ENCODE results near the gene NDUFAB1. TPM values are rescaled to one million over a fixed set of nuclear protein-coding genes. Genes with fewer than 3 reads are reported as not detected.
"Not testable (repeated sequence)": the region's sequence is repeated elsewhere in the genome, so short reads cannot be mapped to it uniquely, and the experiment has no call there.

Gene NDUFAB1
- total RNA-seq (10 to 100 TPM; 27.0 to 30.8 TPM), total RNA-seq (14.5 to 43.9 reads per million in 2 donors)

GRCh38 chr16:23595951-23596720, at the start of gene NDUFAB1:
Gene NDUFAB1 (minus strand): TSS chr16:23596316. CDS start chr16:23596290, 26 bp downstream.
- ATAC-seq (peak; percentile 99), DNase-seq (peak; percentile 84 to 95 (median 89))
- Mint-ChIP-seq H3K27me3 (no peaks in the 10 kb centered on the region), H3K27ac (peak within 1 kb of the TSS; percentile 63), H3K4me3 (peak within 1 kb of the TSS; percentile 84), H3K4me1 (peaks cover 20% of the 10 kb centered on the region), H3K36me3 (ENCODE audit: low read depth) (peaks cover 7% of the 10 kb centered on the region)
- no peaks in the 10 kb centered on the region for H3K9me3 ChIP-seq (ENCODE audit: control insufficient read depth, low read length, poor library complexity, severe bottlenecking)

DNA sequence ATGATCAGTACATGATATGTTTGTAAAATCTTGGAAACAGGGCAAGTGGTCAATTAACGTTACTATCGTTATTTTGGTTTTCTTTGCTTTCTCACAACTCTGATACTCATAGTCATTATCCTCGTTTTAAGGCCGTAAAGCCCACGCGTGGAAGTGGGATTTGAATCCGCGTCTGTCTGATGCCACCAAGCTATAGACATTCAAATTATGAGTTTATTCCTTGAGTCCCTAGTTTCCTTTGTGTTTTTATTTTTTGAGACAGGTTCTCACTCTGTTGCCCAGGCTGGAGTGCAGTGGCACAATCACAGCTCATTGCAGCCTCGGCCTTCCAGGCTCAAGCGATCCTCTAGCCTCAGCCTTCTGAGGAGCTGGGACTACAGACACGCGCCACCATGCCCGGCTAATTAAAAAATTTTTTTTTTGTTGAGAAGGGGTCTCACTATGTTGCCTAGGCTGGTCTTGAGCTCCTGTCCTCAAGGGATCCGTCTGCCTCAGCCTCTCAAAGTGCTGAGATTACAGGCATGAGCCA, 46.2 kb upstream of the NDUFAB1 start:
- peaks cover 39% of the 10 kb centered on the region for H3K4me1 Mint-ChIP-seq
- peaks cover 9% of the 10 kb centered on the region for H3K36me3 Mint-ChIP-seq (ENCODE audit: low read depth)
- H3K27me3 Mint-ChIP-seq, result no peaks in the 10 kb centered on the region
- peak overlapping the region; percentile 96 for H3K4me3 Mint-ChIP-seq
- no peaks in the 10 kb centered on the region for H3K9me3 ChIP-seq (ENCODE audit: control insufficient read depth, low read length, poor library complexity, severe bottlenecking)
- ATAC-seq (no peak), DNase-seq (no peak)
- H3K27ac Mint-ChIP-seq, result peak overlapping the region; percentile 96

DNA sequence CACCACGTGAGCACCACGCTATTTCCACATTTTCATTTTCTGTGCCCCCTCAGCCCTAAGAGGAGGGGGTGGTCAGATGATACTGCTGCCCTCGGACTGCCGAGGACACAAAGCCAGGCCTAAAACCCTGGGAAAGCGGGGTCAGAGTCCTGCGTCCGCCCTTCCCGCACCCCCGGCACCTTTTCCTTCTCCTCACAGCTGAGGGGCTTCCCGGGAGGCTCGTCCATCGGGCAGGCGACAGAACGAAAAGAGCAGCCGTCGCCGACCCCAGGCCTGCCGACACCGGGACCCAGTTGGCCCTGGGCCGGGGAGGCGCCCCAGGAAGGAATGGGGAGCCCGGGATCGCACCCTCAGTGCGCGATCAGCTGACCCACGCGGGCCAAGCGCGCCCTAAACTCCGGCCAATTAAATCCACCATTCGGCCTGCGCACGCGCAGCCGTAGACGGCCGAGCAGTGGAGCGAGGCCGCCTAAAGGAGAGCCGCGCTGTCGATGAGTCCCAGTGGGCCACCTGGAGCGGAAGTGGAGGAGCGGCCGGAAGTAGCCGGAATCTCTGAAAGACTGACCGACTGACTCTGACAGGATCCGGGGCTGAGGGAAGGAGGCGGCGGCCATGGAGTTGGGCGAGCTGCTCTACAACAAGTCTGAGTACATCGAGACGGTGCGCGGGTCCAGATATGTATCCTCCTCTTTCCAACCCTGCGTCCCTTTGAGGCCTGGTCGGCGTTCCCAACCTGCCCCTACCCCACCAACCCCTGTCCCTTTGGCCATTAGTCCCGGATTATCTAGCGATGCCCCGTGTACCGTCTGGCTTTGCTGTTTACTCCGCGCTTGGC, 45.0 kb upstream of the NDUFAB1 start, which contains the start of the genes DCTN5 and PALB2:
Gene DCTN5, plus strand, starts transcription at position 536 of the 835 bp plus-strand sequence. Its CDS starts 77 bp downstream, at position 613.
Gene PALB2, minus strand, starts transcription at position 380 of the 835 bp plus-strand sequence. Its CDS starts 153 bp downstream, at position 227.
- H3K27me3 Mint-ChIP-seq, result no peaks in the 10 kb centered on the region
- peak; percentile 61 to 76 (median 73) for DNase-seq
- peak within 1 kb of the TSS; percentile 96 for H3K4me3 Mint-ChIP-seq
- peak; percentile 98 for ATAC-seq
- peaks cover 35% of the 10 kb centered on the region for H3K4me1 Mint-ChIP-seq
- peaks cover 8% of the 10 kb centered on the region for H3K36me3 Mint-ChIP-seq (ENCODE audit: low read depth)
- H3K9me3 ChIP-seq (ENCODE audit: control insufficient read depth, low read length, poor library complexity, severe bottlenecking), result no peaks in the 10 kb centered on the region
- H3K27ac Mint-ChIP-seq, result peak within 1 kb of the TSS; percentile 96

- ATAC-seq (no peak), DNase-seq (no peak)
- peaks cover 9% of the 10 kb centered on the region for H3K36me3 Mint-ChIP-seq (ENCODE audit: low read depth)
- H3K27ac Mint-ChIP-seq, result peak overlapping the region; percentile 96
- no peaks in the 10 kb centered on the region for H3K27me3 Mint-ChIP-seq
- H3K4me1 Mint-ChIP-seq, result peaks cover 30% of the 10 kb centered on the region
- H3K9me3 ChIP-seq (ENCODE audit: control insufficient read depth, low read length, poor library complexity, severe bottlenecking), result no peaks in the 10 kb centered on the region
- peak overlapping the region; percentile 96 for H3K4me3 Mint-ChIP-seq
Observed at GRCh38 chr16:23640615-23640930, 44.5 kb upstream of the NDUFAB1 start.

DNA sequence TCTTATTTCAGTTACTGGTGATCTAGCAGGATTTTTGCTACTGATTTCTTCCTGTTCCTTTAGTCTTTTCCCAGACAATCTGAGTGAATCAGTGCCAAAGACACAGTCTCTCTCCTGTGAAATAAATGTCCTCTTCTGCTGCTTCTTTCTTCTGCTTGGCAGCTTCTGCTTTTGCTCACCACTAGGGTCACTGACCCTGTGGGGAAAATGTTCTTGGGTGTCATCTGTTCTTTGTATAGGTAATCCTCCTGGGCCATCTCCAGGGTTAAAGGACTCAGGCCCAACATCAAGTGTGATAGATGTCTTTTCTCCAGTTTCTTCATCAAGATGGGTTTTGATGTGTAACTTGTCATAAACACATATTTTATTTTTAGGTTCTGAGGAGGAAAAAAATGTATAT, 39.8 kb upstream of the NDUFAB1 start:
- DNase-seq (no peak), ATAC-seq (no peak)
- H3K36me3 Mint-ChIP-seq (ENCODE audit: low read depth), result peaks cover 5% of the 10 kb centered on the region
- no peaks in the 10 kb centered on the region for H3K27me3 Mint-ChIP-seq
- H3K4me3 Mint-ChIP-seq, result no peak overlapping the region
- H3K4me1 Mint-ChIP-seq, result peaks cover 15% of the 10 kb centered on the region
- peak overlapping the region; percentile 39 for H3K27ac Mint-ChIP-seq
- H3K9me3 ChIP-seq (ENCODE audit: control insufficient read depth, low read length, poor library complexity, severe bottlenecking), result no peaks in the 10 kb centered on the region

DNA sequence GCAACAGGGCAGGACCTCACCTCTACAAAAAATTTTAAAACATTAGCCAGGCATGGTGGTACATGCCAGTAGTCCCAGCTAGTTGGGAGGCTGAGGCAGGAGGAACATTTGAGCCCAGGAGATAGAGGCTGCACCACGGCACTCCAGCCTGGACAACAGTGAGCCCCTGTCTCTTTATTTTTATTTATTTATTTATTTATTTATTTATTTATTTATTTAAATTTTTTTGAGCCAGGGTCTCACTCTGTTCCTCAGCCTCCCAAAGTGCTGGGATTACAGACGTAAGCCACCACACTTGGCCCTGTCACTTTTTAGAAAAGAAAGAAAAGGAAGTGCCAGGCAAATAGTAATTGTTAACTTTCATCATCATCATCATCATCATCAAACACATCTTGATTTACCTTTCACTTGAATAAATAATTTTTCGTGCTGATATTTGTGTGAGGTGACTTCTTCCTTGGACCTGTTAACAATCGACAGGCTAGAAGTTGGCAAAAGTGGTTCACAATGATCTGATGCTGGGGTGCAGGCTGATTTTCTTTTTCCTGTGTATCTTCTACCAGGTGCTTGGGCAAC, 38.4 kb upstream of the NDUFAB1 start:
- peaks cover 5% of the 10 kb centered on the region for H3K36me3 Mint-ChIP-seq (ENCODE audit: low read depth)
- no peaks in the 10 kb centered on the region for H3K27me3 Mint-ChIP-seq
- DNase-seq (no peak), ATAC-seq (no peak)
- no peak overlapping the region for H3K27ac Mint-ChIP-seq
- peaks cover 9% of the 10 kb centered on the region for H3K4me1 Mint-ChIP-seq
- no peak overlapping the region for H3K4me3 Mint-ChIP-seq
- H3K9me3 ChIP-seq (ENCODE audit: control insufficient read depth, low read length, poor library complexity, severe bottlenecking), result no peaks in the 10 kb centered on the region

DNA sequence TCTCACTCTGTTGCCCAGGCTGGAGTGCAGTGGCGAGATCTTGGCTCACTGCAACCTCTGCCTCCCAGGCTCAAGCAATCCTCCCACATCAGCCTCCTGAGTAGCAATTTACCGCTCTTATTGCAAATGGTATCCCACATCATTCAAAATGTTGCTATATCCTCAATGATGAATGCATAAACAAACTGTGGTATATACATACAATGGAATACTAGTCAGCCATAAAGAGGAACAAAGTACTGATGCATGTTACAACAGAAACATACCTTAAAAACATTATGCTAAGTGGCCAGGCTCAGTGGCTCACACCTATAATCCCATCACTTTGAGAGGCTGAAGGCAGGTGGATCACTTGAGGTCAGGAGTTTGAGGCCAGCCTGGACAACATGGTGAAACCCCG, 35.8 kb upstream of the NDUFAB1 start:
- H3K9me3 ChIP-seq (ENCODE audit: control insufficient read depth, low read length, poor library complexity, severe bottlenecking); H3K4me1 Mint-ChIP-seq; ATAC-seq; H3K27me3 Mint-ChIP-seq; DNase-seq; H3K4me3 Mint-ChIP-seq; H3K27ac Mint-ChIP-seq; H3K36me3 Mint-ChIP-seq (ENCODE audit: low read depth): not testable (repeated sequence)

DNA sequence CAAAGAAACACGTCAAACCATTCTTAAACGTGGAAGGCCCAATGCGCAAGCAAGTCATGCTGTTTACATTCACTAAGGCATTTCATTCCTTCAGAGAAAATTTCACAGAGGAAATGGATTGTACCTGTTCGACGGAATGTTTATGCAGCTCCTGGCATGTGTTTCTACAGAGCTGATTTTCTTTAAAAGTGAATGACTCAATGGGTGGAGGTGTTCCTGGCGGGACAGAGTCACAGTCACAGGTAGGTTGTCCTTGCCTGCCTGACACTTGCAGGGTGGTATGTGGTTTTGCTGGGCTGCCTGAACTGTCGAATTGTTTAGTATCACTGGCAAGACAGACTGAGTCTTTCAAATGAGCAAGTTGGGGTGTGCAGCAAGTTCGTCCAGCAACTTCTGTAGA, 33.4 kb upstream of the NDUFAB1 start:
- no peak overlapping the region for H3K4me3 Mint-ChIP-seq
- H3K4me1 Mint-ChIP-seq, result peaks cover 4% of the 10 kb centered on the region
- H3K27ac Mint-ChIP-seq, result no peak overlapping the region
- ATAC-seq, result no peak
- H3K27me3 Mint-ChIP-seq, result no peaks in the 10 kb centered on the region
- H3K36me3 Mint-ChIP-seq (ENCODE audit: low read depth), result peaks cover 3% of the 10 kb centered on the region
- no peak for DNase-seq
- H3K9me3 ChIP-seq (ENCODE audit: control insufficient read depth, low read length, poor library complexity, severe bottlenecking), result no peaks in the 10 kb centered on the region

- H3K9me3 ChIP-seq (ENCODE audit: control insufficient read depth, low read length, poor library complexity, severe bottlenecking), result no peaks in the 10 kb centered on the region
- Mint-ChIP-seq H3K27ac (no peak overlapping the region), H3K4me1 (peaks cover 4% of the 10 kb centered on the region), H3K27me3 (no peaks in the 10 kb centered on the region), H3K4me3 (no peak overlapping the region), H3K36me3 (ENCODE audit: low read depth) (peaks cover 16% of the 10 kb centered on the region)
- no peak for ATAC-seq
- DNase-seq, result no peak
Observed at GRCh38 chr16:23624092-23624491, 28.0 kb upstream of the NDUFAB1 start.

DNA sequence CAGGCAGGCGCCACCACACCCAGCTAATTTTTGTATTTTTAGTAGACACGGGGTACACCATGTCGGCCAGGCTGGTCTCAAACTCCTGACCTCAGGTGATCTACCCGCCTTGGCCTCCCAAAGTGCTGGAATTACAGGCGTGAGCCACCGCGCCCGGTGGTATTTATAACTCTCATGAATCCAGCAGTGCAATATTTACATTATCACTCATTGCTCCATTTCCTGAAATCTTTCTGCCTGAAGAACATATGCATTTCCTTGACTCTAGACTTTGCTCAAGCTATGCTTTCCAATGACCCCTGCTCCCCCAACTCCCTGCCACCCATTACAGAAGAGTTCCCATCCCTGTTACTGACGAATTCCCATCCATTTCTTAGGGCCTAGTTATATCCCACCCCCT, 19.7 kb upstream of the NDUFAB1 start:
- ATAC-seq (no peak), DNase-seq (no peak)
- Mint-ChIP-seq H3K27me3 (no peaks in the 10 kb centered on the region), H3K36me3 (ENCODE audit: low read depth) (no peaks in the 10 kb centered on the region), H3K27ac (peak overlapping the region; percentile 24), H3K4me1 (no peaks in the 10 kb centered on the region), H3K4me3 (no peak overlapping the region)
- H3K9me3 ChIP-seq (ENCODE audit: control insufficient read depth, low read length, poor library complexity, severe bottlenecking), result no peaks in the 10 kb centered on the region

DNA sequence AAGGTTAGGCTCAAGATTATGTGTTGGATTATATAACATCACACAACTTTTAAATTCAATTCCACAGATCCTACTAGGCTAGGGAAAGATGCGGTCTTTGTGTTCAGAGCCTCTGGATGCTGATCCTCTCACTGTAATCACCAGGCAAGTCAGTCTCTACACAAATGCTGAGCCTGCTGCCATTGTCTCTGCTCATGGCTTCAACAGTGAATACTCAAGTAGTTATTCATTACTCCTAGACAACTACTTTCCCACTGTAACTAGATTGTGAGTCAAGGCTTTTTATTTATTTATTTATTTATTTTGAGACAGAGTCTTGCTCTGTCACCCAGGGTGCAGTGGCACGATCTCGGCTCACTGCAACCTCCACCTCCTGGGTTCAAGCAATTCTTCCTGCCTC, 15.8 kb upstream of the NDUFAB1 start:
- no peaks in the 10 kb centered on the region for H3K27me3 Mint-ChIP-seq

DNA sequence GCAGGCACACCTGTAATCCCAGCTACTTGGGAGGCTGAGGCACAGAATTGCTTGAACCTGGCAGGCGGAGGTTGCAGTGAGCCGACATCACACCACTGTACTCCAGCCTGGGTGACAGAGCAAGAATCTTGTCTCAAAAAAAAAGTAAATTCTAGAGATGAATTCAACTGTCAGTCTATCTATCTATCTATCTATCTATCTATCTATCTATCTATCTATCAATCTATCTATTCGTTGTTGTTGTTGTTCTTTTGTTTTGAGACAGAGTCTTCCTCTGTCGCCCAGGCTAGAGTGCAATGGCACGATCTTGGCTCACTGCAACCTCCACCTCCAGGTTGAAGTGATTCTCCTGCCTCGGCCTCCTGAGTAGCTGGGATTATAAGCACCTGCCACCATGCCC, 14.8 kb upstream of the NDUFAB1 start:
- not testable (repeated sequence) for H3K27me3 Mint-ChIP-seq; DNase-seq; H3K4me1 Mint-ChIP-seq; H3K4me3 Mint-ChIP-seq; ATAC-seq; H3K36me3 Mint-ChIP-seq (ENCODE audit: low read depth); H3K27ac Mint-ChIP-seq; H3K9me3 ChIP-seq (ENCODE audit: control insufficient read depth, low read length, poor library complexity, severe bottlenecking)

More for the DNA sequence above, 15.8 kb upstream of the NDUFAB1 start:
- DNase-seq, result no peak
- H3K36me3 Mint-ChIP-seq (ENCODE audit: low read depth), result no peaks in the 10 kb centered on the region
- H3K9me3 ChIP-seq (ENCODE audit: control insufficient read depth, low read length, poor library complexity, severe bottlenecking), result no peaks in the 10 kb centered on the region
- H3K4me3 Mint-ChIP-seq, result no peak overlapping the region
- H3K27ac Mint-ChIP-seq, result no peak overlapping the region
- no peak for ATAC-seq
- no peaks in the 10 kb centered on the region for H3K4me1 Mint-ChIP-seq

- H3K4me1 Mint-ChIP-seq, result no peaks in the 10 kb centered on the region
- H3K9me3 ChIP-seq (ENCODE audit: control insufficient read depth, low read length, poor library complexity, severe bottlenecking), result no peaks in the 10 kb centered on the region
- no peak overlapping the region for H3K27ac Mint-ChIP-seq
- DNase-seq, result no peak
- no peak overlapping the region for H3K4me3 Mint-ChIP-seq
- H3K27me3 Mint-ChIP-seq, result no peaks in the 10 kb centered on the region
- ATAC-seq, result no peak
- H3K36me3 Mint-ChIP-seq (ENCODE audit: low read depth), result no peaks in the 10 kb centered on the region
Observed at GRCh38 chr16:23609929-23610328, 13.8 kb upstream of the NDUFAB1 start.

Measured in T-helper 17 cell (primary cell).